Kidney (tissue), 14 donors: Measurements from ENCODE around the gene ACLY. TPM values are rescaled to one million over a fixed set of nuclear protein-coding genes. Genes with fewer than 3 reads are reported as not detected.

Source experiments
- DNase-seq, 5 donors: peaks; one replicate each; pipeline ENCODE4 v3.0.0-alpha.2; 2013 to 2020
- FAIRE-seq: peaks from 2 replicates; lab custom pipeline; 2012; peaks lifted over from hg19 to GRCh38; lab: Jason Lieb, UNC
- H3K27ac ChIP-seq, 2 donors: one replicate each; pipeline ENCODE4 v1.7.0; 2013; ENCODE audit warnings: low read depth in 2 of 2, low read length in 2 of 2, inconsistent platforms in 1 of 2
- H3K27me3 ChIP-seq: one replicate; pipeline ENCODE4 v1.7.1; 2013; ENCODE audit warnings: low read length, inconsistent platforms; ENCODE audit not compliant: control insufficient read depth, insufficient read depth
- H3K36me3 ChIP-seq, 3 donors: one replicate each; pipeline versions ENCODE4 v1.7.0 to v1.7.1; 2013; ENCODE audit warnings: low read length in 3 of 3, control low read depth in 1 of 3, inconsistent platforms in 1 of 3; ENCODE audit not compliant: insufficient read depth in 3 of 3, control insufficient read depth in 2 of 3
- H3K4me1 ChIP-seq, 3 donors: one replicate each; pipeline versions ENCODE4 v1.7.0 to v1.7.1; 2013; ENCODE audit warnings: low read length in 3 of 3, inconsistent platforms in 1 of 3, low read depth in 1 of 3; ENCODE audit not compliant: control insufficient read depth in 2 of 3, insufficient read depth in 2 of 3
- H3K4me3 ChIP-seq, 3 donors: one replicate each; pipeline versions ENCODE4 v1.7.0 to v1.8.1; 2013; ENCODE audit warnings: low read length in 3 of 3, control low read depth in 1 of 3, inconsistent platforms in 1 of 3
- H3K9ac ChIP-seq, 3 donors: one replicate each; pipeline versions ENCODE4 v1.7.0 to v1.7.1; 2013; ENCODE audit warnings: low read length in 3 of 3, control low read depth in 1 of 3, inconsistent platforms in 1 of 3
- H3K9me3 ChIP-seq, 3 donors: one replicate each; pipeline versions ENCODE4 v1.7.0 to v1.7.1; 2013; ENCODE audit warnings: low read length in 3 of 3, control low read depth in 1 of 3, inconsistent platforms in 1 of 3; ENCODE audit not compliant: control insufficient read depth in 2 of 3, insufficient read depth in 1 of 3
- CTCF ChIP-seq: IDR thresholded peaks from 3 replicates; pipeline ENCODE4 v1.5.1; 2012; ENCODE audit warnings: mild to moderate bottlenecking, moderate library complexity, borderline replicate concordance; ENCODE audit not compliant: insufficient read depth; ENCODE audit errors: extremely low read depth
- intact Hi-C: fragments of 100-400 bp; cut with DNase I; formaldehyde crosslinking; loops from one replicate; pipeline ENCODE4 v1.11.1; 2022
- polyA plus RNA-seq: library from polyadenylated mRNA; stranded (reverse); fragments of 350-450 nt; fragmentation: Illumina TruSeq; extraction: RNeasy Lipid Tissue Mini Kit (QIAGEN cat#74804); gene quantifications from one replicate; pipeline ENCODE4 v1.2.3, GENCODE V29; 2014; ENCODE audit warnings: low read depth, low replicate concordance; ENCODE audit not compliant: insufficient read depth
- total RNA-seq: library from RNA; stranded (reverse); fragmentation: NEBNext Ultra II Directional; extraction: Animal tissue kit (Norgen Biotek cat#: 25700); gene quantifications from one replicate; pipeline ENCODE4 v1.2.1, GENCODE V29; 2021
- donor health status: control.
- donor health status: control.
- donor health status: control.
- donor health status: control.
- donor health status: control.
- donor health status: DM: yes; HTN: yes; CAD: no.
- donor health status: Normal renal cell carcinoma (clear cell type).

The ACLY gene
- total and polyA plus RNA-seq, 2 donors from 2014 or later, result 33.7 to 104 TPM

- H3K9me3 ChIP-seq, result no peaks in the 10 kb centered on the region
- peaks cover 0 to 19% (median 3%) of the 10 kb centered on the region in 3 donors for H3K4me1 ChIP-seq
- FAIRE-seq, result no peak
- H3K4me3 ChIP-seq, result no peak overlapping the region
- intact Hi-C loops, result no loop called here
- H3K27ac ChIP-seq, result no peak overlapping the region
- H3K27me3 ChIP-seq, result no peaks in the 10 kb centered on the region
- H3K36me3 ChIP-seq, result peaks cover 7 to 41% (median 31%) of the 10 kb centered on the region in 3 donors
- DNase-seq, result no peak
- H3K9ac ChIP-seq, result no peak overlapping the region
- TF ChIP-seq CTCF, result no peak
Observed at GRCh38 chr17:41904242-41904841, 14.4 kb downstream of the ACLY start.

- H3K36me3 ChIP-seq, result peaks cover 7 to 49% (median 37%) of the 10 kb centered on the region in 3 donors
- DNase-seq, result no peak
- no peak for FAIRE-seq
- H3K9ac ChIP-seq, result no peak overlapping the region
- H3K27me3 ChIP-seq, result no peaks in the 10 kb centered on the region
- H3K4me3 ChIP-seq, result no peak overlapping the region
- H3K9me3 ChIP-seq, result no peaks in the 10 kb centered on the region
- TF ChIP-seq CTCF, result no peak
- no peak overlapping the region for H3K27ac ChIP-seq
- H3K4me1 ChIP-seq, result no peaks in the 10 kb centered on the region
- intact Hi-C loops, result no loop called here
Observed at GRCh38 chr17:41901646-41902045, 17.1 kb downstream of the ACLY start.

GRCh38 chr17:41896726-41897125 is 22.0 kb downstream of the ACLY start:
- DNase-seq (no peak), FAIRE-seq (no peak)
- Histone ChIP-seq H3K36me3 (peaks cover 2 to 47% (median 36%) of the 10 kb centered on the region in 3 donors), H3K4me1 (peaks cover 0 to 3% (median 0%) of the 10 kb centered on the region in 3 donors), H3K4me3 (no peak overlapping the region), H3K27me3 (no peaks in the 10 kb centered on the region), H3K9me3 (no peaks in the 10 kb centered on the region), H3K9ac (no peak overlapping the region), H3K27ac (no peak overlapping the region)
- TF ChIP-seq CTCF, result no peak
- intact Hi-C loops, result no loop called here

- Histone ChIP-seq H3K4me3 (no peak overlapping the region), H3K4me1 (peaks cover 0 to 3% (median 0%) of the 10 kb centered on the region in 3 donors), H3K9me3 (no peaks in the 10 kb centered on the region), H3K36me3 (peaks cover 4 to 42% (median 34%) of the 10 kb centered on the region in 3 donors), H3K27ac (no peak overlapping the region), H3K9ac (no peak overlapping the region), H3K27me3 (no peaks in the 10 kb centered on the region)
- FAIRE-seq (no peak), DNase-seq (peak in 1 of 5 donors; percentile 32)
- TF ChIP-seq CTCF, result no peak
- intact Hi-C loops, result no loop called here
Observed at GRCh38 chr17:41895617-41896016, 23.1 kb downstream of the ACLY start.
